H1 (cell line): ENCODE data around the gene SHMT1. TPM values are rescaled to one million over a fixed set of nuclear protein-coding genes. Genes with fewer than 3 reads are reported as not detected.
A peak's percentile ranks its signal among the peaks of the same experiment; 100 is the strongest.

Experiments used
- CBX5 ChIP-seq: fragments of 300-800, 300-1000 bp; sonication (generic); IDR thresholded peaks from 2 replicates; pipeline ENCODE4 v1.7.1; 2016; ENCODE audit warnings: antibody characterized with exemption, low read length, low read depth
- PHF8 ChIP-seq: fragments of 200-600 bp; sonication (generic); conservative IDR thresholded peaks from 2 replicates; pipeline ENCODE4 v1.7.1; 2012; ENCODE audit warnings: low read depth, mild to moderate bottlenecking, inconsistent platforms, low read length, moderate library complexity
- SIX5 ChIP-seq: IDR thresholded peaks from 2 replicates; pipeline ENCODE4 v1.6.1; 2011; ENCODE audit warnings: mild to moderate bottlenecking, low read depth, low read length
- polyA plus RNA-seq, 7 experiments: library from polyadenylated mRNA; depleted of rRNA in 3 of 7; stranded (reverse) in 5 of 7; unstranded in 2 of 7; fragments of >200 nt in 5 of 7; fragments of 200-250 nt in 2 of 7; gene quantifications; 1 replicate in 5 of 7; 2 replicates in 1 of 7; 4 replicates in 1 of 7; pipeline versions ENCODE4 v1.2.1 to v1.2.3, GENCODE V29; 2011 to 2013; ENCODE audit warnings: missing spikeins in 2 of 7, mixed read lengths in 2 of 7
- total RNA-seq: library from RNA; stranded (reverse); fragmentation: NEBNext Ultra II Directional; extraction: Animal tissue kit (Norgen Biotek cat#: 25700); gene quantifications from 2 replicates; pipeline ENCODE4 v1.2.1, GENCODE V29; 2021
- TF ChIP-seq, protein P1 (sequence below): IDR thresholded peaks from 2 replicates; pipeline ENCODE4 v1.6.1; 2012; ENCODE audit warnings: inconsistent platforms

SHMT1 gene
- total and polyA plus RNA-seq, 2 of the 8 experiments (the other 6 are each of a cell fraction or from before 2014, with no cell fraction given), result 30.7 to 39.3 TPM

DNA sequence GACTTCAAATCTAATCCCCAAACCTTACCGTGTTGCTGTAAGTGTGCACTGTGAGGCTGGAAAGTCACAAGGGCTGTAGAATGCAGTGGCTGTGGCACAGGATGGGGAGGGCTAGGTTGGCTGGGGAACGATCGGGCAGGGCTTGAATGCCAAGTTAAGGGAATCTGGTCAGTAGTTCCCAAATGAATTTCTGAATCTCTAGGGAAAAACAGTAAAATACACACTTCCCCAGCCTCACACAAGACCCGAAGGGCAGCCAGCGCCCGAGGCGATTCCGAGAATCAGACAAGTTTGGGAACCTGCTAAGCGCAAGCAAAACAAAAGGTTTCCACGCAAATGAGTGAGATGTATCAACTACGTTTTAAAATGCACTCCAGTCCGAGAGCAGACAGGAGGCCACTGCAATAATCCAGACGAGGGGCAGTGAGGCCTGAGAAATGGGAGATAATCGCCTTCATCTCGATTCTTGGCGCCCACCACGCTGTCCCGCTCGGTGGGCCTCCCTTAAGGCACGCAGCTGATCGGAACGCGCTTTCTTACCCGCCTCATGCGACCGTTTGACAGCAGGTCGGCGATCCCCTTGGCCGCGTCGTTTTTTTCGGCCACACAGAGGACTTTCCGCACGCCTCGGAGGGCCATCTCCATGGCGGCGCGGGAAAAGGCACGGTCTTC, 49.2 kb downstream of the SHMT1 start (continued):
- TF ChIP-seq, protein P1, sequence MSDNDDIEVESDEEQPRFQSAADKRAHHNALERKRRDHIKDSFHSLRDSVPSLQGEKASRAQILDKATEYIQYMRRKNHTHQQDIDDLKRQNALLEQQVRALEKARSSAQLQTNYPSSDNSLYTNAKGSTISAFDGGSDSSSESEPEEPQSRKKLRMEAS, result peak; percentile 58; the same call in 1 of the 2 replicates
- TF ChIP-seq CBX5 (no peak), PHF8 (peak; percentile 37), SIX5 (no peak)
